Endothelial cell of umbilical vein (primary cell): ENCODE results near the gene TPR. TPM values are rescaled to one million over a fixed set of nuclear protein-coding genes. Genes with fewer than 3 reads are reported as not detected.
A peak's percentile ranks its signal among the peaks of the same experiment; 100 is the strongest.

Experiments used
- Bru-seq: library from RNA; stranded (reverse); fragments of 400-500 nt; gene quantifications from one replicate; lab custom pipeline; 2021; lab: Mats Ljungman, UMichigan
- BruChase-seq, 2 experiments: library from RNA; stranded (reverse); fragments of 400-500 nt; gene quantifications; one replicate each; lab custom pipeline; 2021; lab: Mats Ljungman, UMichigan
- BruUV-seq: library from RNA; stranded (reverse); fragments of 400-500 nt; replicated peaks from 2 replicates; lab custom pipeline; 2021; lab: Mats Ljungman, UMichigan
- CTCF ChIA-PET: fragments of 300-600, 350-600 bp; sonication (Branson Sonifier 250); formaldehyde crosslinking; loops from one replicate; lab custom pipeline; 2021; ENCODE audit warnings: antibody characterized with exemption, inconsistent platforms; lab: Charles Lee
- POLR2A ChIA-PET: fragments of 300-600, 350-600 bp; sonication (Branson Sonifier 250); formaldehyde crosslinking; loops from one replicate; lab custom pipeline; 2021; ENCODE audit warnings: antibody characterized with exemption, inconsistent platforms; lab: Charles Lee
- DNase-seq: peaks from one replicate; pipeline ENCODE4 v3.0.0-alpha.2; 2011; ENCODE audit warnings: low read depth, low spot score
- FAIRE-seq: peaks from 2 replicates; lab custom pipeline; 2011; peaks lifted over from hg19 to GRCh38; lab: Jason Lieb, UNC
- H2AFZ ChIP-seq: 2 replicates; pipeline ENCODE4 v1.6.0; 2012; ENCODE audit warnings: low read depth, low read length, control low read depth, inconsistent platforms
- H3K27ac ChIP-seq: 2 replicates; pipeline ENCODE4 v1.5.1; 2011; ENCODE audit warnings: low read depth, mild to moderate bottlenecking, control low read depth, low read length, moderate library complexity; ENCODE audit not compliant: insufficient read depth
- H3K27me3 ChIP-seq, 2 experiments: 2 replicates each; pipeline versions ENCODE4 v1.6.0 to v1.6.1; 2011; ENCODE audit warnings: low read length in 2 of 2, mixed read lengths in 1 of 2; ENCODE audit not compliant: control insufficient read depth in 2 of 2, insufficient read depth in 2 of 2
- H3K36me3 ChIP-seq, 2 experiments: 2 replicates in 1 of 2; 3 replicates in 1 of 2; pipeline ENCODE4 v1.5.1; 2011; ENCODE audit warnings: low read length in 2 of 2, mild to moderate bottlenecking in 1 of 2, moderate library complexity in 1 of 2; ENCODE audit not compliant: control insufficient read depth in 2 of 2, insufficient read depth in 2 of 2; ENCODE audit errors: extremely low read depth in 1 of 2
- H3K4me1 ChIP-seq: 3 replicates; pipeline ENCODE4 v1.5.1; 2011; ENCODE audit warnings: mild to moderate bottlenecking, low read length; ENCODE audit not compliant: control insufficient read depth, insufficient read depth; ENCODE audit errors: extremely low read depth
- H3K4me2 ChIP-seq: 2 replicates; pipeline ENCODE4 v1.6.1; 2011; ENCODE audit warnings: low read length, control low read depth, mixed read lengths; ENCODE audit not compliant: insufficient read depth
- H3K4me3 ChIP-seq, 3 experiments: fragments of 200-600 bp in 1 of 3; sonication (generic), shearing (Covaris generic) in 1 of 3; replicated peaks in 1 of 3; 2 replicates each; pipeline ENCODE4 v1.5.1; 2011 to 2016; ENCODE audit warnings: control low read depth in 3 of 3, low read length in 3 of 3, mild to moderate bottlenecking in 2 of 3, inconsistent platforms in 1 of 3, low read depth in 1 of 3, moderate library complexity in 1 of 3; ENCODE audit not compliant: insufficient read depth in 1 of 3
- H3K79me2 ChIP-seq: 2 replicates; pipeline ENCODE4 v1.6.0; 2012; ENCODE audit warnings: low read length, inconsistent platforms; ENCODE audit not compliant: control insufficient read depth, insufficient read depth
- H3K9ac ChIP-seq: replicated peaks from 2 replicates; pipeline ENCODE3; 2011; ENCODE audit warnings: low read length, control low read depth; ENCODE audit not compliant: insufficient read depth; ENCODE audit errors: extremely low read depth
- H3K9me1 ChIP-seq: replicated peaks from 3 replicates; pipeline ENCODE4 v1.6.0; 2011; ENCODE audit warnings: mild to moderate bottlenecking, low read length; ENCODE audit not compliant: control insufficient read depth, insufficient read depth; ENCODE audit errors: extremely low read depth
- H3K9me3 ChIP-seq: replicated peaks from 2 replicates; pipeline ENCODE4 v1.5.1; 2012; ENCODE audit warnings: low read length, inconsistent platforms; ENCODE audit not compliant: control insufficient read depth, insufficient read depth
- H4K20me1 ChIP-seq: replicated peaks from 2 replicates; pipeline ENCODE3; 2011; ENCODE audit warnings: mild to moderate bottlenecking, low read length; ENCODE audit not compliant: control insufficient read depth, insufficient read depth; ENCODE audit errors: extremely low read depth
- CTCF ChIP-seq, 2 donors: IDR thresholded peaks; 1 replicate in 1 of 2; 2 replicates in 1 of 2; pipeline ENCODE4 v1.5.1; 2011; ENCODE audit warnings: low read length in 2 of 2, mild to moderate bottlenecking in 2 of 2, moderate library complexity in 2 of 2, control low read depth in 1 of 2, inconsistent platforms in 1 of 2, low read depth in 1 of 2; ENCODE audit not compliant: insufficient read depth in 1 of 2; ENCODE audit errors: extremely low read depth in 1 of 2
- EZH2 ChIP-seq: IDR thresholded peaks from 2 replicates; pipeline ENCODE4 v1.6.1; 2012; ENCODE audit warnings: borderline replicate concordance, low read depth, mild to moderate bottlenecking, moderate library complexity, low read length, inconsistent platforms; ENCODE audit not compliant: severe bottlenecking
- FOS ChIP-seq: IDR thresholded peaks from 2 replicates; pipeline ENCODE4 v1.6.1; 2011; ENCODE audit warnings: mild to moderate bottlenecking, low read length, moderate library complexity, borderline replicate concordance; ENCODE audit not compliant: insufficient read depth
- GATA2 ChIP-seq: IDR thresholded peaks from 2 replicates; pipeline ENCODE4 v1.7.0; 2011; ENCODE audit warnings: low read depth, mild to moderate bottlenecking, moderate library complexity, mixed read lengths, low read length; ENCODE audit not compliant: insufficient read length, insufficient read depth
- JUN ChIP-seq: IDR thresholded peaks from 2 replicates; pipeline ENCODE4 v1.6.1; 2011; ENCODE audit warnings: borderline replicate concordance, low read depth; ENCODE audit not compliant: insufficient read length, insufficient read depth
- MAX ChIP-seq: IDR thresholded peaks from 2 replicates; pipeline ENCODE4 v1.6.1; 2011; ENCODE audit not compliant: insufficient read depth, insufficient read length
- MYC ChIP-seq: IDR thresholded peaks from one replicate; pipeline ENCODE4 v1.6.1; 2011; ENCODE audit warnings: mild to moderate bottlenecking, low read depth, low read length
- POLR2A ChIP-seq: IDR thresholded peaks from 2 replicates; pipeline ENCODE4 v1.6.1; 2012; ENCODE audit warnings: low read depth, mild to moderate bottlenecking, control low read depth, low read length
- POLR2AphosphoS5 ChIP-seq: IDR thresholded peaks from 2 replicates; pipeline ENCODE4 v1.6.1; 2012; ENCODE audit warnings: low read depth, mild to moderate bottlenecking, control low read depth, low read length, moderate library complexity; ENCODE audit not compliant: insufficient read depth
- dilution Hi-C: fragments of 300-500 bp; cut with MboI; formaldehyde crosslinking; loops from one replicate; pipeline ENCODE4 v1.15.0; 2019; ENCODE audit warnings: low sequenced_read_pairs; ENCODE audit not compliant: extremely low pct_ligation_motif_present
- intact Hi-C: fragments of 100-400 bp; cut with micrococcal nuclease; formaldehyde crosslinking; loops from one replicate; pipeline ENCODE4 v1.10.0; 2022
- long read RNA-seq: library from polyadenylated mRNA; stranded (forward); transcript quantifications from one replicate; pipeline ENCODE4 v2.0.0, GENCODE V29; 2021
- polyA minus RNA-seq, 3 experiments: library from RNA; depleted of rRNA, polyadenylated mRNA; stranded (reverse); fragments of >200 nt; gene quantifications; 1 replicate in 1 of 3; 2 replicates in 2 of 3; pipeline ENCODE4 v1.2.3, GENCODE V29; 2011
- polyA plus RNA-seq, 4 experiments: library from polyadenylated mRNA; depleted of rRNA in 3 of 4; stranded (reverse) in 3 of 4; unstranded in 1 of 4; fragments of >200 nt; gene quantifications; 2 replicates each; pipeline versions ENCODE4 v1.2.1 to v1.2.3, GENCODE V29; 2011 to 2012; ENCODE audit warnings: missing spikeins in 1 of 4
- total RNA-seq: library from RNA; stranded (reverse); gene quantifications from 2 replicates; pipeline ENCODE4 v1.2.3, GENCODE V29; 2021

TPR gene
- 107 and 118 TPM in 2 replicates for total RNA-seq
- 49.4 and 61.3 TPM in 2 replicates for polyA plus RNA-seq
- 52.5 and 57.9 TPM in 2 replicates for polyA plus RNA-seq (2011; cell fraction: cytosol; rRNA removed)
- polyA plus RNA-seq (2011; cell fraction: nucleus; rRNA removed) = 169 and 212 TPM in 2 replicates
- polyA plus RNA-seq (2012) = 45.8 and 52.9 TPM in 2 replicates
- 166 and 181 TPM in 2 replicates for polyA minus RNA-seq
- 71.6 TPM for polyA minus RNA-seq (2011; cell fraction: cytosol; rRNA and poly(A)+ RNA removed)
- polyA minus RNA-seq (2011; cell fraction: nucleus; rRNA and poly(A)+ RNA removed) = 168 and 227 TPM in 2 replicates
- Bru-seq, nascent RNA = percentile 92 among the genes with signal in this experiment
- percentile 94 among the genes with signal in this experiment for BruChase-seq, experiment 1, labeled RNA remaining after a 6-hour chase
- percentile 90 among the genes with signal in this experiment for BruChase-seq, experiment 2, labeled RNA remaining after a 2-hour chase
- long read RNA-seq, full-length matches to known transcripts = 19 of 88 reads
- long read RNA-seq, partial matches to known transcripts = 22 of 88 reads
- long read RNA-seq, other reads (novel, unspliced or antisense) = 47 of 88 reads

GRCh38 chr1:186375152-186375928, at the start of gene TPR, which contains the start of gene ODR4:
TSS of gene TPR (minus strand) at chr1:186375253. CDS start at chr1:186375028, 225 bp downstream.
TSS of gene ODR4 (plus strand) at chr1:186375838. CDS start at chr1:186379786, 3,948 bp downstream.
- ChIA-PET POLR2A (interaction anchor here (0.6 to 1.0 kb wide), 2 partner anchors 10 to 618 kb away, joined by 3 read pairs; no protein-coding TSS in a partner anchor), CTCF (interaction anchor here (0.6 to 2.0 kb wide), 49 partner anchors 9 to 663 kb away, joined by 3 to 52 read pairs (median 5); partner anchors contain the start of gene PTGS2)
- Histone ChIP-seq H3K4me2 (peak within 1 kb of the TSS; percentile 97), H2AFZ (peak within 1 kb of the TSS; percentile 49), H3K9me1 (no peaks in the 10 kb centered on the region), H4K20me1 (no peaks in the 10 kb centered on the region), H3K79me2 (peaks cover 71% of the 10 kb centered on the region), H3K4me1 (peaks cover 18% of the 10 kb centered on the region), H3K27ac (peak within 1 kb of the TSS; percentile 63), H3K9me3 (no peaks in the 10 kb centered on the region), H3K9ac (peak within 1 kb of the TSS; percentile 97), H3K36me3 (peaks cover 0 to 2% of the 10 kb centered on the region in 2 experiments), H3K27me3 (no peaks in the 10 kb centered on the region), H3K4me3 (peak within 1 kb of the TSS; percentile 65 to 91 (median 68))
- TF ChIP-seq POLR2A (peak; percentile 83), POLR2AphosphoS5 (peak; percentile 83), FOS (peak; percentile 8), MYC (peak; percentile 33), EZH2 (no peak), GATA2 (no peak), CTCF (IDR thresholded peaks at IDR 0.05; ENCODE audit: extremely low read depth in 1 of 2, insufficient read depth in 1 of 2, low read depth in 1 of 2, low read length in 2 of 2) (peak; percentile 90 to 98), MAX (no peak), JUN (no peak)
- peak; percentile 99 for DNase-seq
- dilution Hi-C loops (no loop called here), intact Hi-C loops (loop anchor here (1.0 to 2.0 kb wide), 7 partner anchors 29 to 610 kb away; partner anchors contain the start of gene PTGS2)
- no TSS peak for BruUV-seq
- peak; percentile 92 for FAIRE-seq
